HL-60 (cell line): ENCODE measurements around the gene TMEM266.

Experiments
- CTCF ChIP-seq: IDR thresholded peaks from one replicate; pipeline ENCODE4 v1.5.1; 2011; ENCODE audit warnings: low read length, control low read depth, inconsistent platforms; ENCODE audit not compliant: insufficient read depth
- GABPA ChIP-seq: IDR thresholded peaks from 2 replicates; pipeline ENCODE4 v1.6.1; 2012; ENCODE audit warnings: low read depth
- POLR2AphosphoS5 ChIP-seq: IDR thresholded peaks from 2 replicates; pipeline ENCODE4 v1.6.1; 2012; ENCODE audit warnings: low read depth
- REST ChIP-seq: IDR thresholded peaks from 2 replicates; pipeline ENCODE4 v1.6.1; 2012; ENCODE audit warnings: low read depth; ENCODE audit not compliant: insufficient replicate concordance
- SPI1 ChIP-seq: IDR thresholded peaks from 2 replicates; pipeline ENCODE4 v1.6.1; 2012; ENCODE audit warnings: low read depth, mild to moderate bottlenecking, borderline replicate concordance

- TF ChIP-seq CTCF: no peak
- TF ChIP-seq REST: no peak
- no peak for TF ChIP-seq POLR2AphosphoS5
- TF ChIP-seq SPI1: no peak
- TF ChIP-seq GABPA: no peak
Observed at GRCh38 chr15:76197703-76198455, 138.1 kb downstream of the TMEM266 start.
